ENCODE data around the gene VARS1.

Gene VARS1

GRCh38 chr6:31767096-31767645, 28.4 kb downstream of the VARS1 start:
- no peak overlapping the region for H3K4me3 Mint-ChIP-seq
- DNase-seq, result no peak
- peaks cover 3% of the 10 kb centered on the region for H3K9me3 Mint-ChIP-seq
- peaks cover 20% of the 10 kb centered on the region for H3K36me3 Mint-ChIP-seq
- CTCF ChIA-PET, result no interaction called here
- H3K4me1 Mint-ChIP-seq, result peaks cover 57% of the 10 kb centered on the region
- H3K27ac Mint-ChIP-seq, result no peak overlapping the region
- H3K27me3 Mint-ChIP-seq, result no peaks in the 10 kb centered on the region

DNA sequence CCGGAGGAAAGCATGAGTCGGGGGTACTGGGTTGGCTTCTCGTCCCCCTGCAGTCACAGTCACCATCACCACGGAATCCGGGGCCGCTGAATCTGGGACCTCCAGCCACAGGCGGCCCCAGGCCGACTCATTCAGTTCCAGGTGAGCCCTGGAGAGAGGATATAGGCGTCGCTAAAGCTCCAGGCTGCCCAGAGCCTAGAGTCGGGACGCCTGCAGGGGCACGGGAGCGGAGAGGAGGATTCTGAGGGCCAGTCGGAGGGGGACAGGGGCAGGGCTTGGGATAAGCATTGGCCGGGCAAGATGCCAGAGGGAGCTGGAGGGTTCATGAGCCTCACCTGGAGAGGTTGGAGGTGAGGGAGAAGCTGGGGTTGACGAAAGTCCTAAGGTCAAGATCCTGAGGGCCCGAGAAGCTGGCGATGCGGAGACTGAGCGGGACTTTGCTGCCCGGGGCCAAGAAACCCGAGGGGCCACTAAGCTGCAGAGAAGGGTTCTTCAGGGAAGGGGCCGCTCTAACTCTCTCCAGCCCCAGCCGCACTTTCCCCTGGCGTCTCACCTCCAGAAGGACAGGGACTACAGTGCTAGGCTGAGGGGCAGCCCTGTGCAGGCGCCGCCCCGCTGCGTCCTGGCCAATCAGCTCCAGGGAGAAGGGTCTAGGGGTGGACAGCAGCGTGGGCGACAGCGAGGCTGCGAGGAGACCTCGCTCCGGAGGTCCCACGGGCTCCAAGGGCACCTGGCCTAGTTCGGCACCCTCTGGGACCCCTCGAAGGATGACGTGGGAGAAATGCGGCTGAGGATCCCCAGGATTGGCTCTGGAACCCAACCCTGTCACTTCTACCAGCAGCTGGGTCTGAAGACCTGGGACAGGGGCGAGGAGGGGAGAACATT, 29.4 kb downstream of the VARS1 start:
- no peak for DNase-seq
- H3K27ac Mint-ChIP-seq, result peak overlapping the region; percentile 49
- peaks cover 21% of the 10 kb centered on the region for H3K36me3 Mint-ChIP-seq
- CTCF ChIA-PET, result interaction anchor here (0.9 kb wide), 1 partner anchor 12 kb away, joined by 3 read pairs; no protein-coding TSS in a partner anchor
- no peak overlapping the region for H3K4me3 Mint-ChIP-seq
- H3K4me1 Mint-ChIP-seq, result peaks cover 48% of the 10 kb centered on the region
- no peaks in the 10 kb centered on the region for H3K27me3 Mint-ChIP-seq
- H3K9me3 Mint-ChIP-seq, result no peaks in the 10 kb centered on the region

DNA sequence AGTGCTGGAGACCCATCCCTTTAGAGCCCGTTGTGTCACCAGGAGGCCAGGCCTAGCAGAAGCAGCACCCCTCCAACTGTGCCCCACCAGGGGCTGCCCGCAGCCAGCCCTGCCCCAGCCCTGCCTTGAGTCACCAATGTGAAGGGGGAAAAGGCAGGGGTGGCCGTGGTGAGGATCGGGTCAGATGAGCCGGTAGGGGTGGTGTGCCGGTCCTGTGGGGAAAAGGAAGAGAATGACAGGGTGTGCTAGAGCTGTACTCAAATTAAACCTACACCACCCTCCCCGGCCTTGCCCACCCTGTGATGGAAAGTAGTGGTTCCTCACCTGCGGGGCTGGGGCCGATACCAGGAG, 30.0 kb downstream of the VARS1 start:
- Mint-ChIP-seq H3K27ac (no peak overlapping the region), H3K4me1 (peaks cover 42% of the 10 kb centered on the region), H3K9me3 (no peaks in the 10 kb centered on the region), H3K36me3 (peaks cover 27% of the 10 kb centered on the region), H3K27me3 (no peaks in the 10 kb centered on the region), H3K4me3 (no peak overlapping the region)
- DNase-seq, result no peak
- CTCF ChIA-PET, result interaction anchor here (0.9 kb wide), 1 partner anchor 13 kb away, joined by 3 read pairs; no protein-coding TSS in a partner anchor

DNA sequence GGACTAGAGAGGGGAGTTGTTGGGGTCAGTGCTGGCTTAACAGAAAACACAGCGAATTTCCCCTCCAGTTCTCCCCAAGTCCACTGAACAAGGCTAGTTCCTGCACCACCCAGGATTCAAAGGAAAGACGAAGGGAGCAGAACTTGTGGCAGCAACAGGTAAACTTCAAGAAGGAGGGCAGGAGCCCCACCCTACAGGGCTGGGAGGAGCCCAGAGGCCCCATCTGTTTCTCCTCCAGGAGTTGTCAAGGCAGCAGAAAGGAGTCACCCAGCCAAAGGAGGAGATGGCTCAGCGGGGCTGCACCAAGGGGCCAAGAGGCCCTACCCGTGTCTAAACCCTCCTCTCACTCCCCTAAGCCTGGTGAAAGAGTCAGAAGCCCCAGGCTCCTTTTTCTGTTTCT, 31.4 kb downstream of the VARS1 start:
- CTCF ChIA-PET, result no interaction called here
- peaks cover 34% of the 10 kb centered on the region for H3K36me3 Mint-ChIP-seq
- H3K9me3 Mint-ChIP-seq, result no peaks in the 10 kb centered on the region
- DNase-seq, result no peak
- peaks cover 30% of the 10 kb centered on the region for H3K4me1 Mint-ChIP-seq
- H3K27me3 Mint-ChIP-seq, result no peaks in the 10 kb centered on the region
- no peak overlapping the region for H3K27ac Mint-ChIP-seq
- H3K4me3 Mint-ChIP-seq, result no peak overlapping the region

GRCh38 chr6:31763619-31763940, 32.0 kb downstream of the VARS1 start:
- Mint-ChIP-seq H3K27me3 (no peaks in the 10 kb centered on the region), H3K9me3 (no peaks in the 10 kb centered on the region), H3K36me3 (peaks cover 38% of the 10 kb centered on the region), H3K4me3 (no peak overlapping the region), H3K4me1 (peaks cover 28% of the 10 kb centered on the region), H3K27ac (no peak overlapping the region)
- no peak for DNase-seq
- CTCF ChIA-PET, result no interaction called here

DNA sequence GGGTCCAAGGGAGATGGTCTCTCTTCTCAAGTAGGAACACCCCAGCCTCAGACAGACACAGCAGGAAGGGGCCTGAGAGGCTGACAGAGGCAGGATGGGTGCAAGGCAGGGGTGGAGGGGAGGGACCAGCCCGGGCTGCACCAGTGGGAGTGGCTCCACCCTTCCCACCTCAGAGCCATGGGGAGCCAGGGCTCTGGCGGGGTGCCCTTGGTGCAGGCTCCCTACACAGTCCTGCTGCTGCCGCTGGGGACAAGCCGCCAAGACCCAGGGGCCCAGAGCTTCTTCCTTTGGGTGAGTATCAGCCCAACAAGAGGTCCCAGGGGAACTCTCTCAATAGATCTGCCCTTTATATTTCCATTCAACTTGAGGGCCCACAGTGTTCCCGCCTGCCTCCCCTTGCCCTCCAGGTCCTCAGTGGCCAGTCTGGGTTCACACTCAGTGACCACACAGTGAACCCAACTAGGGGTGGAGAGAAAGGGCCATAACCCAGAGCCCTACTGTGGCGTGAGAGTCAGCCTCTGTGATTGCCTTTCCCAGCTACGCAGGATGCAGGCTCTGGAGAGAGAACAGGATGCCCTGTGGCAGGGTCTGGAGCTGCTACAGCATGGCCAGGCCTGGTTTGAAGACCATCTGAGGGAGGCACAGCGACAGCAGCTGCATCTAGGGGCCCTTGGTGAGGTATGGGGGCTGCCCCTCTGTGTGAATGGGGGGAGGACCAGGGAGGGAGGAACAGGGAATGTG, 32.5 kb downstream of the VARS1 start:
- Mint-ChIP-seq H3K27me3 (no peaks in the 10 kb centered on the region), H3K4me1 (peaks cover 23% of the 10 kb centered on the region), H3K27ac (no peak overlapping the region), H3K36me3 (peaks cover 41% of the 10 kb centered on the region), H3K4me3 (no peak overlapping the region), H3K9me3 (no peaks in the 10 kb centered on the region)
- DNase-seq, result no peak
- CTCF ChIA-PET, result no interaction called here

- CTCF ChIA-PET, result no interaction called here
- Mint-ChIP-seq H3K4me1 (peaks cover 20% of the 10 kb centered on the region), H3K4me3 (no peak within 1 kb of the TSS), H3K27me3 (no peaks in the 10 kb centered on the region), H3K27ac (no peak within 1 kb of the TSS), H3K36me3 (peaks cover 43% of the 10 kb centered on the region), H3K9me3 (no peaks in the 10 kb centered on the region)
- no peak for DNase-seq
Measured at GRCh38 chr6:31762356-31762755, 33.2 kb downstream of the VARS1 start, which contains the start of gene SAPCD1. Gene SAPCD1, plus strand, starts transcription at chr6:31762656. Its CDS starts 399 bp downstream, at chr6:31763055.

DNA sequence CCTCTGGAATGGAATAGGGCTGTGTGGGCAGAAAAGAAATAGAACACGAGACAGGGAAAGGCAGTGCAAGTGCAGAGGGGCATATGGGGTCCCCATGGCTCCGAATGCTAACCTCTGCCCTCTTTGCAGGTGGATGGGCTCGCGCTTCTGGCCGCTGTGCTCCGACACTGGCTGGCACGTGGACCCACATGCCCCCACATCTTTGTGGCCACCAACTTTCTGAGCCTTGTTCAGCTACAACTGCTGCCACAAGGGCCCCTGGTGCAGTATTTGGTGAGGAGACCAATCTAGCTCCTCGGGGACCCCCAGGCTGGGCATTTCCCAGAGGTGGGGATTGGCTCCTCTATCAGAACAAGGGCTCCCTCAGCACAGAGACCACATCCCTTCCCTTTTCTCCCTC, 34.2 kb downstream of the VARS1 start:
- DNase-seq, result no peak
- no peaks in the 10 kb centered on the region for H3K9me3 Mint-ChIP-seq
- peaks cover 20% of the 10 kb centered on the region for H3K4me1 Mint-ChIP-seq
- CTCF ChIA-PET, result interaction anchor here (3.1 kb wide), 1 partner anchor 8 kb away, joined by 16 read pairs; no protein-coding TSS in a partner anchor
- H3K36me3 Mint-ChIP-seq, result peaks cover 43% of the 10 kb centered on the region
- H3K27me3 Mint-ChIP-seq, result no peaks in the 10 kb centered on the region
- H3K27ac Mint-ChIP-seq, result no peak overlapping the region
- no peak overlapping the region for H3K4me3 Mint-ChIP-seq

DNA sequence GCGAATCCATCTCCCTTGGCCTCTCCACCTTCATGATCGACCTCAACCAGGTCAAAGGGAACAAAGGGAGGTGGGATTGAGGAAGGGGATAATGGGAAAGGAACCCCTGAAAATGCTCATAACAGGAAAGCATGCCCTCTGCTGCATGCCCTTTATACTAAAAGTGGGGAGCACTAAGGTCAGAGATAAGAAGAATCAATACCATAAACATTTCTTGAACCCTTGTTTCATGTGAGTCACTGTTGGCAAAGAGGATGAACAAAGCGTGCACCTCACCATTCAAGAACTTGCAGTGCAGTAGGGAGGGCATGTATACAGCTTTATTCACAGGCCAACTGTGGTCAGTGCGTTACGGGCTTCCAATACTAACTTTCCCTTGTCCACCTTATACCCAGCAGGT, 34.8 kb downstream of the VARS1 start:
- no peak for DNase-seq
- Mint-ChIP-seq H3K27me3 (no peaks in the 10 kb centered on the region), H3K36me3 (peaks cover 43% of the 10 kb centered on the region), H3K9me3 (no peaks in the 10 kb centered on the region), H3K27ac (no peak overlapping the region), H3K4me3 (no peak overlapping the region), H3K4me1 (peaks cover 20% of the 10 kb centered on the region)
- CTCF ChIA-PET, result interaction anchor here (3.1 kb wide), 1 partner anchor 9 kb away, joined by 16 read pairs; no protein-coding TSS in a partner anchor

GRCh38 chr6:31758281-31758680, 37.3 kb downstream of the VARS1 start:
- Mint-ChIP-seq H3K36me3 (peaks cover 34% of the 10 kb centered on the region), H3K4me1 (peaks cover 4% of the 10 kb centered on the region), H3K4me3 (no peak overlapping the region), H3K9me3 (no peaks in the 10 kb centered on the region), H3K27ac (no peak overlapping the region), H3K27me3 (no peaks in the 10 kb centered on the region)
- no peak for DNase-seq
- CTCF ChIA-PET, result interaction anchor here (3.1 kb wide), 1 partner anchor 11 kb away, joined by 16 read pairs; no protein-coding TSS in a partner anchor

- Mint-ChIP-seq H3K27me3 (no peaks in the 10 kb centered on the region), H3K9me3 (no peaks in the 10 kb centered on the region), H3K27ac (no peak overlapping the region), H3K36me3 (peaks cover 8% of the 10 kb centered on the region), H3K4me3 (no peak overlapping the region), H3K4me1 (no peaks in the 10 kb centered on the region)
- no peak for DNase-seq
- CTCF ChIA-PET, result interaction anchor here (0.8 to 0.9 kb wide), 2 partner anchors 9 to 37 kb away, joined by 3 read pairs; no protein-coding TSS in a partner anchor
Measured at GRCh38 chr6:31752739-31753319, 42.7 kb downstream of the VARS1 start.

DNA sequence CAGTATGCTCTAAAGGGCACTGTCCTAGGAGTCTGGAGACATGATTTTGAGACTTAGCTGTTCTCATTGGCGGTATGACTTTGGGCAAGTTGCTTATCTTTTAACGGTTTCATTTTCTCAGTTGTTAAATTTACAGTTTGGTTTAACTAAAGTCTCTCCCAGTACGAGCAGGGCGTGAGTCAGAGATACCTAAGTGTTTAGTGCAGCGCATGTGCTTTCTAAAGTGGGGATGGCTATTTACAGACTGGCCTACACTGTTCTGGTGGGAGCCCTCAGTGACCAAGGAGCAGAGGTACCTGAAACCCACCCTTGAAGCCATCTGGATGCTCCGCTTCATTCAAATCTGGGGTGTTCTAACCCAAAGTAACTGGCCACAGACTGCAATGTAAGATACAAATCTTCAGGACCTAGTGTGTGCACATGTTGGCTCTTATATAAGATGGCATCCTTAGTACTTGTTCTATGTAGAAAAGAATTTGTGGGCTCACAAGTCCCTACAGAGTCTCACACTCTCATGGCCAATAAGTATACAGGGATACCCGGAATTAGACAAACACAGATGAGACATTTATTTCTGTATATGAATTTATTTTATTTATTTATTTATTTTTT, 45.0 kb downstream of the VARS1 start:
- no peak for DNase-seq
- H3K36me3 Mint-ChIP-seq, result peaks cover 14% of the 10 kb centered on the region
- no peak overlapping the region for H3K4me3 Mint-ChIP-seq
- H3K4me1 Mint-ChIP-seq, result no peaks in the 10 kb centered on the region
- no peaks in the 10 kb centered on the region for H3K9me3 Mint-ChIP-seq
- CTCF ChIA-PET, result no interaction called here
- H3K27ac Mint-ChIP-seq, result peak overlapping the region; percentile 12
- no peaks in the 10 kb centered on the region for H3K27me3 Mint-ChIP-seq

DNA sequence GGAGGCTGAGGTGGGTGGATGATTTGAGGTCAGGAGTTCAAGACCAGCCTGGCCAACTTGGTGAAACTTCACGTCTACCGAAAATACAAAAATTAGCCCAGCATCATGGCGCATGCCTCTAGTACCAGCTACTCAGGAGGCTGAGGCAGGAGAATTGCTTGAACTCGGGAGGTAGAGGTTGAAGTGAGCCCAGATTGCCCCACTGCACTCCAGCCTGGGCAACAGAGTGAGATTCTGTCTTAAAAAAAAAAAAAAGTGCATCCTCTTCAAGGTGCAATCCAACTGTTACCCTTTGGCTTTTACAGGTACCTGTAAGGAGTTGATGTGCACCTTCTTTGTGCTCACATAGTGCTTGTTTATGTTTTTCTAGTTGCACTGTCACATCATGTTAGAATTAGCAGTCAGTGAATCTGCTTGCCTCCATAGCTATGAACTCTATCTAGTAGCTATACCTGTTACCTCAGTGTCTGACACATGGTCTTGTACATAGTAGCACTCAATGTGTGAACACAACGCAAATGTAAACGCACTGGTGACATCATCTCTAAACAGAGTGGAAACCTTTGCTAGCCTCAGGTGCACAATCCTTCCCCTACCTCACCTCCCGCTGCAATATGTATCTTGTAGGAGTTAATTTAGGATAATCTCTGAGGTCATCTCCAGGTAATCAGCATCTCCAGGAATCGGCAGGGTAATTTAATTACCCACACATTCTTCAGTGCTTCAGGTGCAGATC, 46.1 kb downstream of the VARS1 start:
- no peak overlapping the region for H3K4me3 Mint-ChIP-seq
- H3K4me1 Mint-ChIP-seq, result no peaks in the 10 kb centered on the region
- peak overlapping the region; percentile 50 for H3K27ac Mint-ChIP-seq
- CTCF ChIA-PET, result interaction anchor here (0.6 kb wide), 1 partner anchor 45 kb away, joined by 3 read pairs; no protein-coding TSS in a partner anchor
- peaks cover 18% of the 10 kb centered on the region for H3K36me3 Mint-ChIP-seq
- H3K9me3 Mint-ChIP-seq, result no peaks in the 10 kb centered on the region
- no peak for DNase-seq
- H3K27me3 Mint-ChIP-seq, result no peaks in the 10 kb centered on the region
